ENCODE results near the gene KCNQ1.

KCNQ1 gene

DNA sequence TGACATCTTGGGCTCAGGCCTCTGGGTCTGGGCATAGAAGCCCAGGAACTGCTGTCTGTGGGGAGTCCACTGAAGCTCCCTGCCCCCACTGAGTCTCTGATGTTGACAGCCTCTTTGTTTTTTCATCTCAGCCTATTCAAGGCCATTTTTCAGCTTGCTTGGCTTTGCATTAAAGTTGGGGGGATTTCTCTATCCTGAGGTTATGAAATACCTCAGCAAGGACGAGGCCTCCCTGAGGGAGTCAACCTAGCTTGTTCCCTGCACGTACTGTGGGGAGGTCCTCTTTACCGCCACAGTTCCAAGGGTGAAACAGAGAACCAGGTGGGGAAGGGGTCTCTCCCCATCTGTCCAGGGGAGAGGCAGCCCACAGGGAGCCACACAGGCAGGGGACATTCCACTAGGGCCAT is 246.6 kb downstream of the KCNQ1 start:
- no peak for ATAC-seq
- TF ChIP-seq TOX (CRISPR knock-in tag; IDR thresholded peaks at IDR 0.05; ENCODE audit: borderline replicate concordance) (no peak), BACH2 (CRISPR knock-in tag; IDR thresholded peaks at IDR 0.05; ENCODE audit: borderline replicate concordance) (no peak), PPARA (CRISPR knock-in tag; IDR thresholded peaks at IDR 0.05; ENCODE audit: borderline replicate concordance) (no peak), ZNF8 (CRISPR knock-in tag; IDR thresholded peaks at IDR 0.05) (no peak), ESRRG (CRISPR knock-in tag; IDR thresholded peaks at IDR 0.05) (no peak), SNAI2 (CRISPR knock-in tag; IDR thresholded peaks at IDR 0.05) (no peak)
- TF ChIP-seq, protein P1, sequence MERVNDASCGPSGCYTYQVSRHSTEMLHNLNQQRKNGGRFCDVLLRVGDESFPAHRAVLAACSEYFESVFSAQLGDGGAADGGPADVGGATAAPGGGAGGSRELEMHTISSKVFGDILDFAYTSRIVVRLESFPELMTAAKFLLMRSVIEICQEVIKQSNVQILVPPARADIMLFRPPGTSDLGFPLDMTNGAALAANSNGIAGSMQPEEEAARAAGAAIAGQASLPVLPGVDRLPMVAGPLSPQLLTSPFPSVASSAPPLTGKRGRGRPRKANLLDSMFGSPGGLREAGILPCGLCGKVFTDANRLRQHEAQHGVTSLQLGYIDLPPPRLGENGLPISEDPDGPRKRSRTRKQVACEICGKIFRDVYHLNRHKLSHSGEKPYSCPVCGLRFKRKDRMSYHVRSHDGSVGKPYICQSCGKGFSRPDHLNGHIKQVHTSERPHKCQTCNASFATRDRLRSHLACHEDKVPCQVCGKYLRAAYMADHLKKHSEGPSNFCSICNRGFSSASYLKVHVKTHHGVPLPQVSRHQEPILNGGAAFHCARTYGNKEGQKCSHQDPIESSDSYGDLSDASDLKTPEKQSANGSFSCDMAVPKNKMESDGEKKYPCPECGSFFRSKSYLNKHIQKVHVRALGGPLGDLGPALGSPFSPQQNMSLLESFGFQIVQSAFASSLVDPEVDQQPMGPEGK (CRISPR knock-in tag; IDR thresholded peaks at IDR 0.05; ENCODE audit: borderline replicate concordance): no peak
- TF ChIP-seq, protein P2, sequence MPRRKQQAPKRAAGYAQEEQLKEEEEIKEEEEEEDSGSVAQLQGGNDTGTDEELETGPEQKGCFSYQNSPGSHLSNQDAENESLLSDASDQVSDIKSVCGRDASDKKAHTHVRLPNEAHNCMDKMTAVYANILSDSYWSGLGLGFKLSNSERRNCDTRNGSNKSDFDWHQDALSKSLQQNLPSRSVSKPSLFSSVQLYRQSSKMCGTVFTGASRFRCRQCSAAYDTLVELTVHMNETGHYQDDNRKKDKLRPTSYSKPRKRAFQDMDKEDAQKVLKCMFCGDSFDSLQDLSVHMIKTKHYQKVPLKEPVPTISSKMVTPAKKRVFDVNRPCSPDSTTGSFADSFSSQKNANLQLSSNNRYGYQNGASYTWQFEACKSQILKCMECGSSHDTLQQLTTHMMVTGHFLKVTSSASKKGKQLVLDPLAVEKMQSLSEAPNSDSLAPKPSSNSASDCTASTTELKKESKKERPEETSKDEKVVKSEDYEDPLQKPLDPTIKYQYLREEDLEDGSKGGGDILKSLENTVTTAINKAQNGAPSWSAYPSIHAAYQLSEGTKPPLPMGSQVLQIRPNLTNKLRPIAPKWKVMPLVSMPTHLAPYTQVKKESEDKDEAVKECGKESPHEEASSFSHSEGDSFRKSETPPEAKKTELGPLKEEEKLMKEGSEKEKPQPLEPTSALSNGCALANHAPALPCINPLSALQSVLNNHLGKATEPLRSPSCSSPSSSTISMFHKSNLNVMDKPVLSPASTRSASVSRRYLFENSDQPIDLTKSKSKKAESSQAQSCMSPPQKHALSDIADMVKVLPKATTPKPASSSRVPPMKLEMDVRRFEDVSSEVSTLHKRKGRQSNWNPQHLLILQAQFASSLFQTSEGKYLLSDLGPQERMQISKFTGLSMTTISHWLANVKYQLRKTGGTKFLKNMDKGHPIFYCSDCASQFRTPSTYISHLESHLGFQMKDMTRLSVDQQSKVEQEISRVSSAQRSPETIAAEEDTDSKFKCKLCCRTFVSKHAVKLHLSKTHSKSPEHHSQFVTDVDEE (CRISPR knock-in tag; IDR thresholded peaks at IDR 0.05): no peak
- TF ChIP-seq, protein P3, sequence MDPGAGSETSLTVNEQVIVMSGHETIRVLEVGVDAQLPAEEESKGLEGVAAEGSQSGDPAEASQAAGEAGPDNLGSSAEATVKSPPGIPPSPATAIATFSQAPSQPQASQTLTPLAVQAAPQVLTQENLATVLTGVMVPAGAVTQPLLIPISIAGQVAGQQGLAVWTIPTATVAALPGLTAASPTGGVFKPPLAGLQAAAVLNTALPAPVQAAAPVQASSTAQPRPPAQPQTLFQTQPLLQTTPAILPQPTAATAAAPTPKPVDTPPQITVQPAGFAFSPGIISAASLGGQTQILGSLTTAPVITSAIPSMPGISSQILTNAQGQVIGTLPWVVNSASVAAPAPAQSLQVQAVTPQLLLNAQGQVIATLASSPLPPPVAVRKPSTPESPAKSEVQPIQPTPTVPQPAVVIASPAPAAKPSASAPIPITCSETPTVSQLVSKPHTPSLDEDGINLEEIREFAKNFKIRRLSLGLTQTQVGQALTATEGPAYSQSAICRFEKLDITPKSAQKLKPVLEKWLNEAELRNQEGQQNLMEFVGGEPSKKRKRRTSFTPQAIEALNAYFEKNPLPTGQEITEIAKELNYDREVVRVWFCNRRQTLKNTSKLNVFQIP (CRISPR knock-in tag; IDR thresholded peaks at IDR 0.05; ENCODE audit: borderline replicate concordance, low read depth): no peak

DNA sequence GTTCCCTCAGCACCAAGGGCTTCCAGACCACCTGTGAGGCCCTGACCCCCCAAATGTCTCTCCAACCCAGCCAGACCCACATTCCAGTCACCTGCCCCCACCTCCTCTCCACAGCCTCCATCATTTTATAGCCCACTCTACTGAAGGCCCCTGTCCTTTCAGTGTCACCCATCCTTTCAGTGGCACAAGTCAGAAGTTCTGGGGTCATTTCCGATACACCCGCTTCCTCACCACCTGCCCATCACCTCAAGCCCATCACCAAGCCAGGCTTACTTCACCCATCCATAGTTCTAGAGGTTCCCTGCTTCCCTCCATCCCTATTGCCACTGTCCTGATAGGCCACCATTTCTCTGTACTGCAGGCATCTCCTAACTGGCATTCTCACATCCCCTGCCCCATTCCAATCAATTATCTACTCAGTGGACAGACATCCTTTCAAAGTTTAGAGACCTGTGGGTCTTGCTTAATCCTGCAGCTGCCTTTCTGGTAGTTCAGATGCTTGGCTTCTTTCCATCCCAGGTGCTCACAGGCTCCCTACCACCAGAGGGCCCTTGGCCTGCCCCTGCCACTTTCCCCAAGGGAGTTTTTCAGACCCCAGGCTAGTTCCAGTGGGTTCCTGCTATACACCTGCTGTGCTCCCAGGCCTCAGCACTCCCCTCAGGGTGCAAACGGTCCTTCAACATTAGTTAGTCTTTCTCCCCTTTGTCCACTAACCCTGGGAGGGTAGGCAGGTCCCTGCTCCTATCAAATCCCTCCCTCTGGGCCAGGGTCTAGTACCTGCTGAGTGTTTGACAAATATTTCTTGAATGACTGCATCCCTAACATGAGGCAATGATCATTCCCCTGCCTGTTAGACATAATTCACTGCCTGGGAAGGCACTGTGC is 247.4 kb downstream of the KCNQ1 start:
- TF ChIP-seq, protein P3 (CRISPR knock-in tag; IDR thresholded peaks at IDR 0.05; ENCODE audit: borderline replicate concordance, low read depth): no peak
- no peak for TF ChIP-seq ZNF565 (CRISPR knock-in tag; conservative IDR thresholded peaks at IDR 0.05; ENCODE audit: low read depth)
- TF ChIP-seq, protein P1 (CRISPR knock-in tag; IDR thresholded peaks at IDR 0.05; ENCODE audit: borderline replicate concordance): no peak
- TF ChIP-seq ZFP3 (CRISPR knock-in tag; IDR thresholded peaks at IDR 0.05): no peak
- no peak for TF ChIP-seq ISL1 (CRISPR knock-in tag; IDR thresholded peaks at IDR 0.05)
- no peak for TF ChIP-seq ZNF70 (CRISPR knock-in tag; IDR thresholded peaks at IDR 0.05)
- TF ChIP-seq ZC3H10 (CRISPR knock-in tag; IDR thresholded peaks at IDR 0.05): no peak
- no peak for TF ChIP-seq ARNTL (CRISPR knock-in tag; IDR thresholded peaks at IDR 0.05; ENCODE audit: borderline replicate concordance, low read depth)
- TF ChIP-seq, protein P2 (CRISPR knock-in tag; IDR thresholded peaks at IDR 0.05): no peak
- TF ChIP-seq RARB (CRISPR knock-in tag; IDR thresholded peaks at IDR 0.05): no peak
- no peak for TF ChIP-seq BACH2 (CRISPR knock-in tag; IDR thresholded peaks at IDR 0.05; ENCODE audit: borderline replicate concordance)
- no peak for TF ChIP-seq CSDC2 (CRISPR knock-in tag; IDR thresholded peaks at IDR 0.05)
- no peak for TF ChIP-seq TCF4 (CRISPR knock-in tag; IDR thresholded peaks at IDR 0.05; ENCODE audit: borderline replicate concordance)
- ATAC-seq: no peak

Measured in SK-N-SH treated with all-trans-retinoic acid at 6 μM for 48 hours (cell line).